ENCODE data around the gene DMGDH. TPM values are rescaled to one million over a fixed set of nuclear protein-coding genes. Genes with fewer than 3 reads are reported as not detected.

Gene DMGDH
- total RNA-seq, 1 donor from 2014 or later, result 1.9 TPM

- no peak for DNase-seq (ENCODE audit: low read depth)
- TF ChIP-seq CTCF (conservative IDR thresholded peaks at IDR 0.05; ENCODE audit: low read depth, low read length), result no peak
- H3K4me3 ChIP-seq (ENCODE audit: low read depth, low read length), result peak overlapping the region; percentile 70
Measured at GRCh38 chr5:79070350-79070667, 835 bp upstream of the DMGDH start.

GRCh38 chr5:79062436-79062835, 7.0 kb downstream of the DMGDH start:
- DNase-seq (ENCODE audit: low read depth), result no peak
- TF ChIP-seq CTCF (conservative IDR thresholded peaks at IDR 0.05; ENCODE audit: low read depth, low read length), result no peak
- H3K4me3 ChIP-seq (ENCODE audit: low read depth, low read length), result no peak overlapping the region

GRCh38 chr5:79059674-79060073, 9.8 kb downstream of the DMGDH start:
- H3K4me3 ChIP-seq (ENCODE audit: low read depth, low read length), result no peak overlapping the region
- no peak for DNase-seq (ENCODE audit: low read depth)
- no peak for TF ChIP-seq CTCF (conservative IDR thresholded peaks at IDR 0.05; ENCODE audit: low read depth, low read length)

- H3K4me3 ChIP-seq (ENCODE audit: low read depth, low read length), result no peak overlapping the region
- DNase-seq (ENCODE audit: low read depth), result no peak
- no peak for TF ChIP-seq CTCF (conservative IDR thresholded peaks at IDR 0.05; ENCODE audit: low read depth, low read length)
Measured at GRCh38 chr5:79056847-79057246, 12.6 kb downstream of the DMGDH start.

GRCh38 chr5:79055017-79055416, 14.5 kb downstream of the DMGDH start:
- no peak for TF ChIP-seq CTCF (conservative IDR thresholded peaks at IDR 0.05; ENCODE audit: low read depth, low read length)
- no peak for DNase-seq (ENCODE audit: low read depth)

GRCh38 chr5:79053321-79053720, 16.2 kb downstream of the DMGDH start:
- no peak for TF ChIP-seq CTCF (conservative IDR thresholded peaks at IDR 0.05; ENCODE audit: low read depth, low read length)
- no peak for DNase-seq (ENCODE audit: low read depth)
- no peak overlapping the region for H3K4me3 ChIP-seq (ENCODE audit: low read depth, low read length)

More at GRCh38 chr5:79055017-79055416, 14.5 kb downstream of the DMGDH start:
- no peak overlapping the region for H3K4me3 ChIP-seq (ENCODE audit: low read depth, low read length)

GRCh38 chr5:79050498-79050897, 19.0 kb downstream of the DMGDH start:
- H3K4me3 ChIP-seq (ENCODE audit: low read depth, low read length), result no peak overlapping the region
- TF ChIP-seq CTCF (conservative IDR thresholded peaks at IDR 0.05; ENCODE audit: low read depth, low read length), result no peak
- no peak for DNase-seq (ENCODE audit: low read depth)

All from epithelial cell of proximal tubule (primary cell).